GM23338 (cell line): ENCODE data around the gene DYRK1A. TPM values are rescaled to one million over a fixed set of nuclear protein-coding genes. Genes with fewer than 3 reads are reported as not detected.

ENCODE experiments used
- ATAC-seq: fragments of 200-7000 bp; cut with Tn5 transposase; 3 replicates; pipeline ENCODE4 v1.9.1; 2020
- DNase-seq: peaks from one replicate; pipeline ENCODE4 v3.0.0-alpha.2; 2015; ENCODE audit warnings: low spot score
- H2AFZ ChIP-seq: fragments of 200-600 bp; sonication (generic); 2 replicates; pipeline ENCODE4 v1.8.0; 2016; ENCODE audit warnings: antibody characterized with exemption, mild to moderate bottlenecking, moderate library complexity
- H3F3A ChIP-seq: fragments of 200-600 bp; sonication (generic); replicated peaks from 2 replicates; pipeline ENCODE4 v1.8.0; 2017; ENCODE audit warnings: antibody characterized with exemption, mixed run types, low read depth
- H3K27ac ChIP-seq: fragments of 200-600 bp; sonication (generic); 2 replicates; pipeline ENCODE4 v1.6.1; 2016; ENCODE audit warnings: low read depth
- H3K27me3 ChIP-seq: fragments of 200-600 bp; sonication (generic); 2 replicates; pipeline ENCODE4 v1.8.0; 2016; ENCODE audit warnings: mild to moderate bottlenecking, mixed run types, moderate library complexity; ENCODE audit not compliant: insufficient read depth
- H3K36me3 ChIP-seq: fragments of 200-600 bp; sonication (generic); 2 replicates; pipeline ENCODE4 v1.8.0; 2016; ENCODE audit warnings: mild to moderate bottlenecking; ENCODE audit not compliant: insufficient read depth
- H3K4me1 ChIP-seq: fragments of 200-600 bp; sonication (generic); 2 replicates; pipeline ENCODE4 v1.8.0; 2016; ENCODE audit warnings: mild to moderate bottlenecking, moderate library complexity; ENCODE audit not compliant: insufficient read depth
- H3K4me2 ChIP-seq: fragments of 200-600 bp; sonication (generic); 2 replicates; pipeline ENCODE4 v1.7.1; 2017; ENCODE audit warnings: mixed run types
- H3K4me3 ChIP-seq: fragments of 200-600 bp; sonication (generic); 2 replicates; pipeline ENCODE4 v1.6.1; 2016; ENCODE audit warnings: mixed run types
- H3K79me2 ChIP-seq: fragments of 200-600 bp; sonication (generic); replicated peaks from 2 replicates; pipeline ENCODE4 v1.8.0; 2017; ENCODE audit warnings: mild to moderate bottlenecking; ENCODE audit not compliant: insufficient read depth
- H3K9me2 ChIP-seq: fragments of 200-600 bp; sonication (generic); 2 replicates; pipeline ENCODE4 v1.8.0; 2017; ENCODE audit not compliant: insufficient read depth
- H4K20me1 ChIP-seq: fragments of 200-600 bp; sonication (generic); replicated peaks from 2 replicates; pipeline ENCODE4 v1.8.0; 2017; ENCODE audit warnings: mild to moderate bottlenecking; ENCODE audit not compliant: insufficient read depth
- H3K27ac Mint-ChIP-seq: 2 replicates; pipeline ENCODE4 v1.8.0; 2020; ENCODE audit warnings: inconsistent platforms, mild to moderate bottlenecking, moderate library complexity, mixed read lengths
- H3K27me3 Mint-ChIP-seq: 3 replicates; pipeline ENCODE4 v1.8.0; 2022; ENCODE audit warnings: low read depth, mild to moderate bottlenecking, moderate library complexity, mixed read lengths, inconsistent platforms; ENCODE audit not compliant: insufficient read depth, poor library complexity
- H3K36me3 Mint-ChIP-seq: 3 replicates; pipeline ENCODE4 v1.8.0; 2021; ENCODE audit warnings: low read depth, mild to moderate bottlenecking, inconsistent platforms, moderate library complexity, mixed read lengths
- H3K4me1 Mint-ChIP-seq: 3 replicates; pipeline ENCODE4 v1.8.0; 2020; ENCODE audit warnings: mild to moderate bottlenecking, inconsistent platforms, mixed read lengths
- H3K4me3 Mint-ChIP-seq: 3 replicates; pipeline ENCODE4 v1.8.0; 2021; ENCODE audit warnings: moderate library complexity, mild to moderate bottlenecking, inconsistent platforms, mixed read lengths
- H3K9me3 Mint-ChIP-seq: 3 replicates; pipeline ENCODE4 v1.8.0; 2020; ENCODE audit warnings: moderate library complexity, mild to moderate bottlenecking, inconsistent platforms, mixed read lengths
- CREB1 ChIP-seq: fragments of 250-450 bp; sonication (Bioruptor Pico); IDR thresholded peaks from 2 replicates; pipeline ENCODE4 v1.5.0; 2020; ENCODE audit warnings: low read depth, mild to moderate bottlenecking, moderate library complexity
- CTCF ChIP-seq, 2 experiments: fragments of 200-600 bp in 1 of 2; sonication (generic) in 1 of 2; conservative IDR thresholded peaks; 2 replicates each; pipeline versions ENCODE4 v1.5.1 to v1.6.1; 2016 to 2017; ENCODE audit warnings: antibody characterized with exemption in 2 of 2, low read depth in 2 of 2, mild to moderate bottlenecking in 2 of 2, moderate library complexity in 1 of 2
- EZH2 ChIP-seq: fragments of 200-600 bp; sonication (generic); IDR thresholded peaks from one replicate; pipeline ENCODE4 v1.8.0; 2017; ENCODE audit warnings: antibody characterized with exemption, mild to moderate bottlenecking, low read depth; ENCODE audit not compliant: unreplicated experiment
- EZH2phosphoT487 ChIP-seq: fragments of 200-600 bp; sonication (generic); IDR thresholded peaks from one replicate; pipeline ENCODE4 v1.8.1; 2018; ENCODE audit warnings: antibody characterized with exemption; ENCODE audit not compliant: unreplicated experiment
- JUNB ChIP-seq: IDR thresholded peaks from one replicate; pipeline ENCODE4 v1.6.1; 2016; ENCODE audit warnings: antibody characterized with exemption; ENCODE audit not compliant: unreplicated experiment
- NANOG ChIP-seq: IDR thresholded peaks from 2 replicates; pipeline ENCODE4 v1.6.1; 2016; ENCODE audit warnings: antibody characterized with exemption, borderline replicate concordance
- ZNF114 ChIP-seq: fragments of 250-450 bp; sonication (Bioruptor Pico); IDR thresholded peaks from 2 replicates; pipeline ENCODE4 v1.5.0; 2020; ENCODE audit warnings: mild to moderate bottlenecking, moderate library complexity
- ZNF331 ChIP-seq: fragments of 250-450 bp; sonication (Bioruptor Pico); IDR thresholded peaks from 2 replicates; pipeline ENCODE4 v1.5.0; 2020; ENCODE audit warnings: low read depth, mild to moderate bottlenecking, moderate library complexity
- ZNF462 ChIP-seq: fragments of 250-450 bp; sonication (Bioruptor Pico); IDR thresholded peaks from 2 replicates; pipeline ENCODE4 v1.5.0; 2020; ENCODE audit warnings: mild to moderate bottlenecking, moderate library complexity
- polyA plus RNA-seq: library from polyadenylated mRNA; unstranded; fragments of >200 nt; fragmentation: Nextera tagmentation; extraction: Ambion mirVana; gene quantifications from 2 replicates; pipeline ENCODE4 v1.2.1, GENCODE V29; 2016
- total RNA-seq: library from RNA; depleted of rRNA; stranded (reverse); fragments of >200 nt; shearing (Covaris generic); gene quantifications from 2 replicates; pipeline ENCODE4 v1.2.3, GENCODE V29; 2014

The DYRK1A gene
- total and polyA plus RNA-seq, 2 experiments from 2014 or later: 10.3 to 84.7 TPM

- TF ChIP-seq ZNF462 (CRISPR knock-in tag) (no peak), CREB1 (no peak), ZNF331 (CRISPR knock-in tag) (no peak), EZH2phosphoT487 (no peak), ZNF114 (CRISPR knock-in tag) (no peak), NANOG (no peak), JUNB (no peak), CTCF (conservative IDR thresholded peaks at IDR 0.05; ENCODE audit: low read depth in 2 of 2) (no peak)
These were observed 8.2 kb upstream of the DYRK1A start (continued) for GRCh38 chr21:37358397-37358796.

GRCh38 chr21:37363936-37364335 is 2.6 kb upstream of the DYRK1A start:
- Mint-ChIP-seq H3K27ac (no peak overlapping the region), H3K4me1 (peaks cover 13% of the 10 kb centered on the region), H3K36me3 (peaks cover 7% of the 10 kb centered on the region), H3K4me3 (no peak overlapping the region), H3K27me3 (peaks cover 16% of the 10 kb centered on the region), H3K9me3 (peaks cover 5% of the 10 kb centered on the region)
- Histone ChIP-seq H3K4me3 (no peak overlapping the region), H3F3A (peaks cover 3% of the 10 kb centered on the region; the same call in 1 of the 2 replicates), H2AFZ (no peak overlapping the region), H3K27me3 (no peaks in the 10 kb centered on the region), H4K20me1 (peaks cover 7% of the 10 kb centered on the region; the same call in 1 of the 2 replicates), H3K36me3 (no peaks in the 10 kb centered on the region), H3K27ac (no peak overlapping the region), H3K9me2 (peaks cover 13% of the 10 kb centered on the region; the same call in 1 of the 2 replicates), H3K4me2 (no peak overlapping the region), H3K4me1 (peaks cover 15% of the 10 kb centered on the region), H3K79me2 (peaks cover 13% of the 10 kb centered on the region)
- ATAC-seq (no peak), DNase-seq (no peak)
- no peak for TF ChIP-seq EZH2
- no peak for TF ChIP-seq ZNF462 (CRISPR knock-in tag)
